Brain microvascular endothelial cell (primary cell): ENCODE results near the gene KCNAB2.

Experiments
- DNase-seq: peaks from one replicate; pipeline ENCODE4 v3.0.0-alpha.2; 2020
- H3K27ac ChIP-seq: fragments of 250-450 bp; sonication (Bioruptor Pico); 2 replicates; pipeline ENCODE4 v1.5.1; 2020; ENCODE audit warnings: mild to moderate bottlenecking, moderate library complexity
- H3K27me3 ChIP-seq: fragments of 250-450 bp; sonication (Bioruptor Pico); replicated peaks from 2 replicates; pipeline ENCODE4 v1.5.1; 2020; ENCODE audit warnings: mild to moderate bottlenecking
- H3K36me3 ChIP-seq: fragments of 250-450 bp; sonication (Bioruptor Pico); replicated peaks from 2 replicates; pipeline ENCODE4 v1.5.1; 2020; ENCODE audit warnings: mild to moderate bottlenecking
- H3K4me3 ChIP-seq: 2 replicates; pipeline ENCODE4 v1.5.1; 2011; ENCODE audit warnings: low read depth, mild to moderate bottlenecking, control low read depth, low read length, moderate library complexity
- in situ Hi-C: cut with HindIII; loops from 2 replicates; pipeline ENCODE4 v1.10.0; 2017; ENCODE audit warnings: low sequenced_read_pairs, low pct_ligation_motif_present
- TF ChIP-seq, protein P1 (sequence below): IDR thresholded peaks from 2 replicates; pipeline ENCODE4 v1.5.1; 2011; ENCODE audit warnings: low read depth, mild to moderate bottlenecking, moderate library complexity, low read length, control low read depth, inconsistent platforms; ENCODE audit errors: missing control alignments

KCNAB2 gene

DNA sequence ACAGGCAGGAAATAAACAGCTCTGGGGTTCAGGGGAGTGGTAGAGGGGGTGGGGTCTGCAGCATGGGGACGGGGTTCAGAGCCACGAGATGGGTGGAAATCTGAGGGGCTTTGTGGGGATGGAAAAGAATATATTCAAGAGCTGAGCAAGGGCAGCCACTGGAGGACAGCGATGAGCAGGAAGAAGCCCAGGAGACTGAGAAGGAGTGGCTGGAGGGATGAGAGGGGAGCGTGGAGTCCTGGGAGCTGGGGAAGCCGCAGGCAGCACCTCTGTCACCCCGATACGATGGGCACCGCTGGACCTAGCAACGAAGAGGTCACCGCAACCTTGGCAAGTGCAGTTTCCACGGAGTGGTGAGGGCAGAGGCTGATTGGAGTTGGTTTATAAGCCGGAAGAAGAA is 10.0 kb upstream of the KCNAB2 start:
- no peaks in the 10 kb centered on the region for H3K36me3 ChIP-seq
- TF ChIP-seq, protein P1, sequence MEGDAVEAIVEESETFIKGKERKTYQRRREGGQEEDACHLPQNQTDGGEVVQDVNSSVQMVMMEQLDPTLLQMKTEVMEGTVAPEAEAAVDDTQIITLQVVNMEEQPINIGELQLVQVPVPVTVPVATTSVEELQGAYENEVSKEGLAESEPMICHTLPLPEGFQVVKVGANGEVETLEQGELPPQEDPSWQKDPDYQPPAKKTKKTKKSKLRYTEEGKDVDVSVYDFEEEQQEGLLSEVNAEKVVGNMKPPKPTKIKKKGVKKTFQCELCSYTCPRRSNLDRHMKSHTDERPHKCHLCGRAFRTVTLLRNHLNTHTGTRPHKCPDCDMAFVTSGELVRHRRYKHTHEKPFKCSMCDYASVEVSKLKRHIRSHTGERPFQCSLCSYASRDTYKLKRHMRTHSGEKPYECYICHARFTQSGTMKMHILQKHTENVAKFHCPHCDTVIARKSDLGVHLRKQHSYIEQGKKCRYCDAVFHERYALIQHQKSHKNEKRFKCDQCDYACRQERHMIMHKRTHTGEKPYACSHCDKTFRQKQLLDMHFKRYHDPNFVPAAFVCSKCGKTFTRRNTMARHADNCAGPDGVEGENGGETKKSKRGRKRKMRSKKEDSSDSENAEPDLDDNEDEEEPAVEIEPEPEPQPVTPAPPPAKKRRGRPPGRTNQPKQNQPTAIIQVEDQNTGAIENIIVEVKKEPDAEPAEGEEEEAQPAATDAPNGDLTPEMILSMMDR = peak; percentile 38
- in situ Hi-C loops = no loop called here
- no peak overlapping the region for H3K4me3 ChIP-seq
- peaks cover 22% of the 10 kb centered on the region for H3K27me3 ChIP-seq
- no peak for DNase-seq
- no peak overlapping the region for H3K27ac ChIP-seq

DNA sequence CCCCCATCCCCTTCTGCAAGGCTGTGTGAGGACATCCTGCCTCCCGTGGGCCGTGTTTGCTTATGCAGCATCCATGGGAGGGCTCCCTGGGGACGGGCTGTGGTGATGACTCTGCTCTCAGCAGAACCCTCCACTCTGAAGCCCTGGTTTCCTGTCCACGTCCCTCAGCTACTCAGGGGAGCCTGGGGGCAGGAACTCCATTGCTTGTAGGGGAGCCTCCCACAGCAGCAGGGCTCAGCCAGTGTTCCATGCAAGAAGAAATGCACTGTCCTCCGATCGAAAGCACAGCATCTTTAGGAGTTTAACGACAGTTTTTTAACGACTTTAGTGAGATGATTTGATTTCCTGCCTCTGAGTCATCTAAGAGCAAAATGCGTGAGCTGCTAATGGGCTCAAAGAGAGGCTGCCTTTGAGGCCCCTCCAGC is 8.3 kb upstream of the KCNAB2 start:
- TF ChIP-seq, protein P1 = no peak
- peak; percentile 87 for DNase-seq
- no peaks in the 10 kb centered on the region for H3K36me3 ChIP-seq
- in situ Hi-C loops = no loop called here
- no peak overlapping the region for H3K27ac ChIP-seq
- no peak overlapping the region for H3K4me3 ChIP-seq
- peaks cover 32% of the 10 kb centered on the region for H3K27me3 ChIP-seq

DNA sequence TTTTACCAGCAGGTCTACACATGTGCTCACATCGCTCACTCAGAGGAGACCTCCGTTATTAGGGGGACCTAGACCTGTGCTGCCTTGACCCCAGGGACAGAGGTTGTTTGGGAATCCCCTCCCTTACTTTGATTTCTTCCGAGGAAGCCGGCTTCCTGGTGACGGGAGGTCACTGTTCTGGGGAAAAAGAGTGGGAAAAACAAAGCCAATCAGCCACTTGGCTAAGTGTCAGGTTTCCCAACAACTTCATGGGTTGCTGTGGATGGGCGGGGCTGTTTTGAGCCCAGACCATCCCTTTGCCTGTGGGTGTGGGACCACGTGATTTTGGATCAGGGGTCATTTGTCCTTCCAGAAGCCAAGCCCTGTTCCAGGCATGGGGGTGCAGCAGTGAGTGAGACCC is 7.1 kb upstream of the KCNAB2 start:
- no peak overlapping the region for H3K27ac ChIP-seq
- in situ Hi-C loops = no loop called here
- no peaks in the 10 kb centered on the region for H3K36me3 ChIP-seq
- TF ChIP-seq, protein P1 = no peak
- H3K4me3 ChIP-seq = no peak overlapping the region
- no peak for DNase-seq
- H3K27me3 ChIP-seq = peaks cover 30% of the 10 kb centered on the region

DNA sequence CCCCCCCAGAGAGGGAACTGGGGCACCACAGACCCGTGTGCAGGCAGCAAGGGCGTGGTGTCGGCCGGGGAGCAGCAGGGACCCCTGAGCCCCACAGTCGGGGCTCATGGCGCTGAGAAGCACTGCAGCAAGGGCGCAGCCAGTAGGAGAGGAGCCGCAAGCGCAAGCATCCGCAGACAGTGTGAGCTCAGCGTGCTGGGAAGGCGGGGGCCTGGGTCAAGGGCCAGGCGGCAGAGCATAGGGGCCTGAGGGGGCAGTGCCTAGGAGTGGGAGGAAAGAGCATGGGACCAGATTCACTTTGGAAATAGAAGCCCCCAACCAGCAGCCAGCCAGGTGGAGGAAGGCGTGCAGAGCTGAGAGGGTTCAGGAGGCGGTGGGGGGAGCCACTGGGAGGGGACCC is 6.7 kb upstream of the KCNAB2 start:
- no peaks in the 10 kb centered on the region for H3K36me3 ChIP-seq
- H3K27ac ChIP-seq = no peak overlapping the region
- TF ChIP-seq, protein P1 = no peak

DNA sequence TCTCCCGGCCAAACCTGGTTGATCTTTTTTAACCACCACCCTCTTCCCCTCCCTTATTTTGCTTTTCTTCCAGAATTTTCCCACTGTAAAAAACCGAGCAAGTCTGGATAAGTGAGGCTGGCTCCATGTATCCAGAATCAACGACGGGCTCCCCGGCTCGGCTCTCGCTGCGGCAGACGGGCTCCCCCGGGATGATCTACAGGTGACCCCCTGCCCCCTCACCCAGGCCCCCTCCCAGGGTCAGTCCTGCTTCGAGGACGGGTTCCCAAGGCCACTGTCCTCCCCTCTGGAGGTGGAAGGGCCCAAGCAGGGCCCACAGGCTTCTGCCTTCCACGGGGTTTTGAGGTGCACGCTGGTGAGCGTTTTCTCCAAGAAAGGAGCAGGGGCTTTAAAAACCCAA is 5.2 kb upstream of the KCNAB2 start:
- no peaks in the 10 kb centered on the region for H3K36me3 ChIP-seq

More for the DNA sequence above, 6.7 kb upstream of the KCNAB2 start:
- Histone ChIP-seq H3K4me3 (no peak overlapping the region), H3K27me3 (peaks cover 26% of the 10 kb centered on the region)
- DNase-seq = no peak
- in situ Hi-C loops = no loop called here

DNA sequence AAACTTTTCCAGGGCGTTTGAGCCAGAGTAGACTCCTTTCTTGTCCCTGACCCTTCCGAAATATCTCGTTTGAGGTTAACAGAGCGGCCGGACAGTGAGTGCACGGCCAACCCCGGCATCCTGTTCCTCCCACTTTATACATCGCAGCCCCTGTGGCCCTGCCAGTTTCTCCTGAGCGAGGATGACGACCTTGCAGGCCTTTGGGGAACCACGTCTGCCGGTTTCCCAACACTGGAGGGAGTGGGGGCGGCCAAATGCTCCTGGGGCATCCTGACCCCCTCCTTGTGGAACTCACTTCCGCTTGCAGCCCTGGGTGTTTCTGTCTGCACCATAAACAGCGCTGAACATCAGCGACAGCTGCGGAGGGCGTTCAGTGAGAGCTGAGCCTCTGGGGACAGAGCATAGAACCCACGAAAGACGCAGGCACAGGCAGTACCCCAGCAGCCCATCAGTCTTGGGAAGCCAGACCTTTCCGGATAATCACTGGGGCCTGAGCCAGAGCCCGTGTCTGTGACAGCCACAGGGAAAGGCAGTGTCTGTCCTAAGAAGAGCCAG is 4.8 kb upstream of the KCNAB2 start:
- DNase-seq = no peak
- H3K4me3 ChIP-seq = no peak overlapping the region
- in situ Hi-C loops = no loop called here
- no peaks in the 10 kb centered on the region for H3K36me3 ChIP-seq
- H3K27me3 ChIP-seq = peaks cover 20% of the 10 kb centered on the region
- TF ChIP-seq, protein P1 = no peak
- no peak overlapping the region for H3K27ac ChIP-seq

More for the DNA sequence above, 5.2 kb upstream of the KCNAB2 start:
- TF ChIP-seq, protein P1 = no peak
- DNase-seq = no peak
- in situ Hi-C loops = no loop called here
- Histone ChIP-seq H3K4me3 (no peak overlapping the region), H3K27me3 (peaks cover 20% of the 10 kb centered on the region), H3K27ac (no peak overlapping the region)
